GM12878 (cell line): ENCODE data around the gene NEB. TPM values are rescaled to one million over a fixed set of nuclear protein-coding genes. Genes with fewer than 3 reads are reported as not detected.

Experiments
- ATAC-seq: fragments of 200-7000 bp; cut with Tn5 transposase; 3 replicates; pipeline ENCODE4 v1.9.1; 2020; ENCODE audit warnings: mild to moderate bottlenecking, moderate library complexity
- BruUV-seq: library from RNA; stranded (reverse); fragments of 400-500 nt; replicated peaks from 2 replicates; lab custom pipeline; 2021; lab: Mats Ljungman, UMichigan
- CTCF ChIA-PET: fragments of 300-600 bp; sonication (Branson Sonifier 250); formaldehyde crosslinking; extraction: SDS; loops from one replicate; lab custom pipeline; 2021; ENCODE audit warnings: inconsistent platforms; lab: Yijun Ruan, JAX
- POLR2A ChIA-PET: fragments of 350-600 bp; formaldehyde crosslinking; extraction: SDS; loops from one replicate; lab custom pipeline; 2021; ENCODE audit warnings: inconsistent platforms; lab: Charles Lee
- RAD21 ChIA-PET: fragments of 300-600 bp; sonication (Branson Sonifier 250); formaldehyde crosslinking; loops from one replicate; lab custom pipeline; 2023; ENCODE audit warnings: antibody characterized with exemption; ENCODE audit not compliant: unreplicated experiment; lab: Charles Lee
- SMC1A ChIA-PET: fragments of 300-600 bp; sonication (Branson Sonifier 250); formaldehyde crosslinking; loops from one replicate; lab custom pipeline; 2023; ENCODE audit not compliant: unreplicated experiment, uncharacterized antibody; lab: Charles Lee
- DNase-seq: peaks from one replicate; pipeline ENCODE4 v3.0.0-alpha.2; 2011; ENCODE audit warnings: low read depth, low spot score
- FAIRE-seq: peaks from 3 replicates; lab custom pipeline; 2011; peaks lifted over from hg19 to GRCh38; lab: Jason Lieb, UNC
- H2AFZ ChIP-seq: 2 replicates; pipeline ENCODE4 v1.6.0; 2011; ENCODE audit warnings: low read depth, low read length, control low read depth; ENCODE audit not compliant: control insufficient read depth
- H3K27ac ChIP-seq: 2 replicates; pipeline ENCODE4 v1.5.1; 2011; ENCODE audit warnings: control low read depth; ENCODE audit not compliant: control insufficient read depth, insufficient read depth
- H3K27me3 ChIP-seq, 2 experiments: replicated peaks in 1 of 2; 2 replicates each; pipeline versions ENCODE4 v1.6.0 to v1.6.1; 2011; ENCODE audit warnings: low read length in 1 of 2; ENCODE audit not compliant: control insufficient read depth in 2 of 2, insufficient read depth in 2 of 2
- H3K36me3 ChIP-seq, 2 experiments: 2 replicates each; pipeline ENCODE4 v1.5.1; 2011; ENCODE audit warnings: low read length in 1 of 2; ENCODE audit not compliant: control insufficient read depth in 2 of 2, insufficient read depth in 2 of 2
- H3K4me1 ChIP-seq: 2 replicates; pipeline ENCODE4 v1.6.1; 2011; ENCODE audit warnings: mild to moderate bottlenecking, low read length, moderate library complexity, mixed read lengths; ENCODE audit not compliant: control insufficient read depth, insufficient read depth
- H3K4me2 ChIP-seq: 2 replicates; pipeline ENCODE4 v1.6.0; 2011; ENCODE audit warnings: control low read depth; ENCODE audit not compliant: control insufficient read depth, insufficient read depth
- H3K4me3 ChIP-seq: fragments of 200-600 bp; sonication (generic); 2 replicates; pipeline ENCODE4 v1.5.1; 2016
- H3K79me2 ChIP-seq: 2 replicates; pipeline ENCODE4 v1.6.0; 2011; ENCODE audit warnings: low read length; ENCODE audit not compliant: control insufficient read depth, insufficient read depth
- H3K9ac ChIP-seq: 2 replicates; pipeline ENCODE4 v1.8.0; 2011; ENCODE audit warnings: low read length, control low read depth, mixed read lengths; ENCODE audit not compliant: control insufficient read depth, insufficient read depth
- H3K9me3 ChIP-seq: replicated peaks from 3 replicates; pipeline ENCODE4 v1.5.1; 2011; ENCODE audit warnings: mild to moderate bottlenecking, low read length; ENCODE audit not compliant: control insufficient read depth, insufficient read depth
- H4K20me1 ChIP-seq: 2 replicates; pipeline ENCODE4 v1.6.0; 2011; ENCODE audit not compliant: control insufficient read depth, insufficient read depth
- BCLAF1 ChIP-seq: fragments of 450-650 bp; IDR thresholded peaks from 2 replicates; pipeline ENCODE4 v1.6.1; 2017; ENCODE audit warnings: antibody characterized with exemption, mild to moderate bottlenecking, moderate library complexity
- BHLHE40 ChIP-seq, 2 experiments: fragments of 450-650 bp in 1 of 2; IDR thresholded peaks; 2 replicates each; pipeline ENCODE4 v1.6.1; 2011 to 2017; ENCODE audit warnings: low read depth in 2 of 2, borderline replicate concordance in 1 of 2, improper control_type of control experiment in 1 of 2, low read length in 1 of 2, mild to moderate bottlenecking in 1 of 2
- BRCA1 ChIP-seq: IDR thresholded peaks from 2 replicates; pipeline ENCODE4 v1.6.1; 2011; ENCODE audit warnings: low read depth, low read length, improper control_type of control experiment
- CBX5 ChIP-seq: sonication (generic); IDR thresholded peaks from 2 replicates; pipeline ENCODE4 v1.6.1; 2016; ENCODE audit warnings: low read depth, moderate library complexity, mild to moderate bottlenecking, inconsistent platforms
- CREB1 ChIP-seq: IDR thresholded peaks from 2 replicates; pipeline ENCODE4 v1.6.1; 2012; ENCODE audit warnings: low read depth, mild to moderate bottlenecking, inconsistent platforms
- EZH2 ChIP-seq: IDR thresholded peaks from 2 replicates; pipeline ENCODE4 v1.6.1; 2012; ENCODE audit warnings: low read depth, mild to moderate bottlenecking, control low read depth, inconsistent platforms, low read length, borderline replicate concordance; ENCODE audit not compliant: control insufficient read depth
- GABPA ChIP-seq: IDR thresholded peaks from 2 replicates; pipeline ENCODE4 v1.6.1; 2014; ENCODE audit warnings: antibody characterized with exemption, low read depth, mild to moderate bottlenecking, inconsistent platforms
- MEF2A ChIP-seq: IDR thresholded peaks from 2 replicates; pipeline ENCODE4 v1.6.1; 2011; ENCODE audit warnings: low read depth, mild to moderate bottlenecking, low read length, moderate library complexity; ENCODE audit not compliant: insufficient read depth
- MTA3 ChIP-seq: IDR thresholded peaks from 2 replicates; pipeline ENCODE4 v1.6.1; 2012; ENCODE audit warnings: low read length, inconsistent platforms, borderline replicate concordance
- NFXL1 ChIP-seq: fragments of 450-650 bp; IDR thresholded peaks from 2 replicates; pipeline ENCODE4 v1.6.1; 2017; ENCODE audit warnings: antibody characterized with exemption, mild to moderate bottlenecking, borderline replicate concordance
- PBX3 ChIP-seq: IDR thresholded peaks from 2 replicates; pipeline ENCODE4 v1.6.1; 2011; ENCODE audit warnings: mild to moderate bottlenecking, low read depth, low read length, moderate library complexity; ENCODE audit not compliant: insufficient replicate concordance
- RB1 ChIP-seq: fragments of 450-650 bp; formaldehyde crosslinking; IDR thresholded peaks from 2 replicates; pipeline ENCODE4 v1.6.1; 2017; ENCODE audit warnings: mild to moderate bottlenecking, borderline replicate concordance
- RELB ChIP-seq: fragments of 450-650 bp; IDR thresholded peaks from 2 replicates; pipeline ENCODE4 v1.6.1; 2017; ENCODE audit warnings: low read depth, mild to moderate bottlenecking, moderate library complexity
- RUNX3 ChIP-seq: IDR thresholded peaks from 2 replicates; pipeline ENCODE4 v1.6.1; 2012; ENCODE audit warnings: low read length, inconsistent platforms
- SMAD5 ChIP-seq: IDR thresholded peaks from 2 replicates; pipeline ENCODE4 v1.6.1; 2016; ENCODE audit warnings: antibody characterized with exemption, low read depth
- WRNIP1 ChIP-seq: IDR thresholded peaks from 2 replicates; pipeline ENCODE4 v1.6.1; 2011; ENCODE audit warnings: low read depth, low read length, improper control_type of control experiment, borderline replicate concordance
- ZNF24 ChIP-seq: fragments of 450-650 bp; IDR thresholded peaks from 2 replicates; pipeline ENCODE4 v1.6.1; 2017; ENCODE audit warnings: antibody characterized with exemption, mild to moderate bottlenecking
- WGBS: methylation state at CpG from one replicate; pipeline ENCODE4 v1.1.6; 2016; ENCODE audit warnings: low lambda C conversion rate; ENCODE audit not compliant: insufficient replicate concordance, insufficient coverage; ENCODE audit errors: missing lambda C conversion rate; 5-methylcytosine and 5-hydroxymethylcytosine counted together
- in situ Hi-C: fragments of 300-500 bp; cut with MboI; formaldehyde crosslinking; loops from 9 replicates; pipeline ENCODE4 v1.14.3; 2018; ENCODE audit warnings: mixed read lengths
- intact Hi-C: fragments of 100-400 bp; cut with micrococcal nuclease; formaldehyde crosslinking; loops from one replicate; pipeline ENCODE4 v1.14.2; 2022; ENCODE audit not compliant: unreplicated experiment
- polyA plus RNA-seq, 11 experiments: library from polyadenylated mRNA; depleted of rRNA in 4 of 11; unstranded in 6 of 11; stranded (reverse) in 5 of 11; fragments of >200 nt; fragmentation: Nextera tagmentation in 4 of 11; fragmentation: Illumina TruSeq in 1 of 11; extraction: Ambion mirVana in 4 of 11; extraction: Trizol in 1 of 11; gene quantifications; 1 replicate in 1 of 11; 2 replicates in 10 of 11; pipeline versions ENCODE4 v1.2.1 to v1.2.3, GENCODE V29; 2011 to 2016; ENCODE audit warnings: inconsistent platforms in 2 of 11, missing spikeins in 2 of 11, low read depth in 1 of 11
- total RNA-seq, 4 experiments: library from RNA; depleted of rRNA in 3 of 4; stranded (reverse); fragments of >200 nt in 3 of 4; fragmentation: Illumina TruSeq in 1 of 4; extraction: Trizol in 1 of 4; gene quantifications; 2 replicates each; pipeline versions ENCODE4 v1.2.1 to v1.2.3, GENCODE V29; 2013 to 2021

NEB gene
- total and polyA plus RNA-seq, 10 of the 15 experiments (the other 5 are each of a cell fraction or from before 2014, with no cell fraction given): 0.04 to 0.77 (median 0.12) TPM

GRCh38 chr2:151783133-151783520 lies 48.9 kb upstream of the NEB start:
- ChIA-PET SMC1A (no interaction called here), POLR2A (no interaction called here), CTCF (no interaction called here), RAD21 (interaction anchor here (1.2 kb wide), 1 partner anchor 11 kb away, joined by 4 read pairs; no protein-coding TSS in a partner anchor)
- no peak for FAIRE-seq
- no peaks in the 10 kb centered on the region for H3K79me2 ChIP-seq
- H3K9ac ChIP-seq: no peak overlapping the region
- H4K20me1 ChIP-seq: no peaks in the 10 kb centered on the region
- no TSS peak for BruUV-seq
- no peak overlapping the region for H3K4me3 ChIP-seq
- WGBS: 100% methylated on average over 2 of the region's 2 CpGs
- ATAC-seq: no peak
- no peak overlapping the region for H3K4me2 ChIP-seq
- TF ChIP-seq EZH2: no peak
- no peak for TF ChIP-seq MEF2A
- no peak for TF ChIP-seq WRNIP1
- TF ChIP-seq ZNF24: no peak
- TF ChIP-seq PBX3: no peak
- no peak for TF ChIP-seq CREB1
- TF ChIP-seq RB1: no peak
- TF ChIP-seq MTA3: no peak
- TF ChIP-seq CBX5: no peak
- no peak for TF ChIP-seq BRCA1
- TF ChIP-seq BCLAF1: no peak
- no peak for TF ChIP-seq BHLHE40 (IDR thresholded peaks at IDR 0.05; ENCODE audit: borderline replicate concordance in 1 of 2, low read depth in 2 of 2, low read length in 1 of 2)
- no peak for TF ChIP-seq GABPA
- TF ChIP-seq RUNX3: no peak
- no peak for TF ChIP-seq RELB
- TF ChIP-seq SMAD5: no peak
- no peak for TF ChIP-seq NFXL1
- H3K9me3 ChIP-seq: no peaks in the 10 kb centered on the region
- H3K27ac ChIP-seq: no peak overlapping the region
- no peak for DNase-seq
- no peaks in the 10 kb centered on the region for H3K4me1 ChIP-seq
- no peaks in the 10 kb centered on the region for H3K27me3 ChIP-seq
- intact Hi-C loops (no loop called here), in situ Hi-C loops (no loop called here)
- H2AFZ ChIP-seq: no peak overlapping the region
- peaks cover 0 to 6% of the 10 kb centered on the region in 2 experiments; a peak in 3 of 4 replicates for H3K36me3 ChIP-seq
